GM19452 (cell line): ENCODE data around the gene CCNG1.
A peak's percentile ranks its signal among the peaks of the same experiment; 100 is the strongest.
"Not testable (repeated sequence)": the region's sequence is repeated elsewhere in the genome, so short reads cannot be mapped to it uniquely, and the experiment has no call there.

Experiments used
- ATAC-seq: cut with Tn5 transposase; IDR thresholded peaks from one replicate; pipeline ENCODE4 v1.9.1; 2021; ENCODE audit not compliant: unreplicated experiment

Gene CCNG1

DNA sequence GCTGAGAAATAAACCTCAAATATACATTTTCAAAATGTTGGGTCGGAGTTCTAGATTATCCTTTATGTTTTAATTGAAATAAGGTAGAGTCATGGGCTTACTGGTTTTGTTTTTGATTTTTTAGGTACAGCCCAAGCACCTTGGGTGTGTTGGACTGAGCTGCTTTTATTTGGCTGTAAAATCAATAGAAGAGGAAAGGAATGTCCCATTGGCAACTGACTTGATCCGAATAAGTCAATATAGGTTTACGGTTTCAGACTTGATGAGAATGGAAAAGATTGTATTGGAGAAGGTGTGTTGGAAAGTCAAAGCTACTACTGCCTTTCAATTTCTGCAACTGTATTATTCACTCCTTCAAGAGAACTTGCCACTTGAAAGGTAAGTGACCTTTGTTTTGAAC, 3.6 kb downstream of the CCNG1 start:
- ATAC-seq: no peak

DNA sequence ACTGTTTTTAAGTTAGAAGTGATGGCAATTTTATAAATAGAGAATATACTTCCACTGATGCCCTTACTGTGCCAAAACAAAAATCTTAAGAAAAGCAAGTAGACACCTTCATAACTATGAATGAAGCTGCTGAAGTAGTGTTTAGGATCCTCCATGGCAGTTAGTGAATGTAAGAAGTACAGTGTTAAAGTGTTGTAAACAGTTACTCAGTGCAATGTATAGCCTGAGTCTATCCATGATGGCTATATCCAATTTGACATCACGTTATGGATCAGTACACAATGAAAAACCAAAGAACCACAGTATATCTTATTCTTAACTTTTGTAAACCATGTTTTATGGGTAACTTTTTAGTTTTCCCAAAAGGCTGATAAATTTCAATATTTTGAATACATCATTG, 7.1 kb downstream of the CCNG1 start:
- ATAC-seq: no peak

DNA sequence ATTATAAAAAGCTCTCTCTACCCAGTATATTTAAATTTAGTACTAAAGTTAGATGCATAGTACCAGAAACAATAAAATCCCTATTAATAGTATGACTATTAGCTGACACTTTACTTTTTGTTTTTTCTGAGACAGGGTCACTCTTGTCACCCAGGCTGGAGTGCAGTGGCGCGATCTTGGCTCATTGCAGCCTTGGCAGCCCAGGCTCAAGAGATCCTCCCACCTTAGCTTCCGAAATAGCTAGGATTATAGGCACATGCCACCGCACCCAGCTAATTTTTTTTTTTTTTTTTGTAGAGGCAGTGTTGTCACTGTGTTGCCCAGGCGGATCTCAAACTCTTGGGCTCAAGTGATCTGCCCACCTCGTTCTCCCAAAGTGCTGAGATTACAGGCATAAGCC, 8.0 kb downstream of the CCNG1 start:
- ATAC-seq: no peak

DNA sequence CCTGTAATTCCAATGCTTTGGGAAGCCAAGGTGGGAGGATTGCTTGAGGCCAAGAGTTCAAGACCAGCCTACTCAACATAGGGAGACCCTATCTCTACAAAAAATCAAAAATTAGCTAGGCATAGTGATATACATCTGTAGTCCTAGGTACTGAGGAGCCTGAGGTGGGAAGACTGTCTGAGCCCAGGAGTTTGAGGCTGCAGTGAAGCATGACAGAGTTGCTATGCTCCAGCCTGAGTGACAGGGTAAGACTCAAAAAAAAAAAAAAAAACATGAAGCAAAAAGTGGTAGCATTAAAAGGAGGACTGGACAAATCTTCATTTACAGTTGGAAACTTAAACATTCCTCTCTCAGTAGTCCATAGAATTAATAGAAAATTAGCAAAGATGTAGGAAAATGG, 9.8 kb downstream of the CCNG1 start:
- ATAC-seq: no peak

DNA sequence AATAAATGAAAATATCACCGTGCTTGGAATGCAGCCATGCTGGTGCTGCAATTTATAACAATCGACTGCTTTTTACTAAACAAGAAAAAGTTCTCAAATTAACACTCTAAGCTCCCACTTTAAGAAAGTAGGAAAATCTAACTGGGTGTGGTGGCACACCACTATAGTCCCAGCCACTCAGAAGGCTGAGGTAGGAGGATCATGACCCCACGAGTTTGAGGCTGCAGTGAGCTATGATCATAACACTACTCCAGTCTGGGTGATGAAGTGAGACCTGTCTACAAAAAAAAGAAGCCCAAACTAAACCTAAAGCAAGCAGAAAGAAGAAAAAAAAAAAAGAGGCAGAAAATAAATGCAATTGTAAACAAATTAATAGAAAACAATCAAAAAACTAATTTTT, 10.5 kb downstream of the CCNG1 start:
- ATAC-seq: no peak

- no peak for ATAC-seq
These were observed 11.1 kb downstream of the CCNG1 start for GRCh38 chr5:163448491-163448890.

DNA sequence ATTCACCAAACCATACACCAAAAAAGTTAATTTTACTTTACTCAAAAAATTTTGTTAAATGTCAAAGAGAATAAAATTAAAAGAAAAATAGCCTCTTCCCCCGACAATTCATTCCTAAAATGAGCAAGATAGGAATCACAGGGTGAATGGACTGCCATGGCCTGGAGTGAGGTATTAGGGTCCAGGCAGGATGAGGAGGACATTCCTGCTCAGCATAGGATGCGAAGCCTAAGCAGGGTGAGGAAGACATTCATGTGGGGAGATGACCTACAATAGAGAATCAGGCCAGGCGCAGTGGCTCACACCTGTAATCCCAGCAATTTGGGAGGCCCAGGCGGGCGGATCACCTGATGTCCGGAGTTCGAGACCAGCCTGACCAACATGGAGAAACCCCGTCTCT, 14.1 kb downstream of the CCNG1 start:
- no peak for ATAC-seq

GRCh38 chr5:163453705-163454104, 16.3 kb downstream of the CCNG1 start:
- ATAC-seq: no peak

DNA sequence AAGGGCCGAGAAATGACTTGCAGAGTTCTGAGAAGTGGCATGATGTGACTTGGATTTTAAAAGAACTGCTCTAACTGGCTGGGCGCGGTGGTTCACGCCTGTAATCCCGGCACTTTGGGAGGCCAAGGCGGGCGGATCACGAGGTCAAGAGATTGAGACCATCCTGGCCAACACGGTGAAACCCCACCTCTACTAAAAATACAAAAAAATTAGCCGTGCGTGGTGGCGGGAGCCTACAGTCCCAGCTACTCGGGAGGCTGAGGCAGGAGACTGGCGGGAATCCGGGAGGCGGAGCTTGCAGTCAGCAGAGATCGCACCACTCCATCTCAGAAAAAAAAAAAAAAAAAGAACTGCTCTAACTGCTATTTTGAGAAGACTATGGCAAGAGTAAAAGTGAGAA, 18.0 kb downstream of the CCNG1 start:
- not testable (repeated sequence) for ATAC-seq

DNA sequence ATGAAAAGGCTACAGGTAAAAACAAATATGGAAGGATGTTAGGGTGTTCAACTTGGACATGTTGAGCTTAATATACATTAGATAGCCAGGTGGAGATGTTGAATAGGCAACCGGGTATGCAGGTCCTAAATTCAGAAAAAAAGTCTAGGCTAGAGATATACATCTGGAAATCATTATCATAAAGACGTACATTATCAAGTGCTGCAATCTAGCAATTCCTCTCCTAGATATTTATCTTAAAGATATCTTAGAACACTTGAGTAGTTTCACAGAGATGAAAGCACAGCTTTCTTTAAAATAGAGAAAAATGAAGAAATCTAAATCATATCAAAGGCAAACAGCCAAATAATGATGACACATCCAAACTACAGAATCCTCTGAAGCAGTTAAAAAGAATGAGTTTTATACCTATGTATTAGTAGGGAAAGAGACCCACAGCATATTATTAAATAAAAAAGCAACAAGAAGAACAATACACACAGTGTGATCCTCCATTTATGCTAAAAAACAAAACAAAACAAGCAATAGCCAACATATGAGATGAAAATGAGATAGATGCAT, 18.7 kb downstream of the CCNG1 start:
- no peak for ATAC-seq

DNA sequence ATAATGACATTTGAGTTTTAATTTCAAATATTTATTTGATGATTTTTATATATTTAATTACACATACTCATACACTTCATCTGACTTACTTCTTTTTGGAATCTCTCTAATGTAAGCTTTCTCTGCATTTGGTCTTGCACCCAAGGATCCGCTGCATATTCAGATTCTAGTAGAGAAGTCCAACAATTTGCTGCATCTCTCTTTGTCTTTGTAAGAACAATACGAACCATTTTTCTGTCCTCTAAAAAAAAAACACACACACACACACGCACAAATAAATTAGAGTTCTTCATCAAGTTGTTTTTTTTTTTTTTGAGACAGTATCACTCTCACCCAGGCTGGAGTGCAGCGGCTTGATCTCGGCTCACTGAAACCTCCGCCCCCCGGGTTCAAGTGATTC, 19.4 kb downstream of the CCNG1 start:
- no peak for ATAC-seq

- no peak for ATAC-seq
These were observed 21.5 kb downstream of the CCNG1 start for GRCh38 chr5:163458778-163459385.

DNA sequence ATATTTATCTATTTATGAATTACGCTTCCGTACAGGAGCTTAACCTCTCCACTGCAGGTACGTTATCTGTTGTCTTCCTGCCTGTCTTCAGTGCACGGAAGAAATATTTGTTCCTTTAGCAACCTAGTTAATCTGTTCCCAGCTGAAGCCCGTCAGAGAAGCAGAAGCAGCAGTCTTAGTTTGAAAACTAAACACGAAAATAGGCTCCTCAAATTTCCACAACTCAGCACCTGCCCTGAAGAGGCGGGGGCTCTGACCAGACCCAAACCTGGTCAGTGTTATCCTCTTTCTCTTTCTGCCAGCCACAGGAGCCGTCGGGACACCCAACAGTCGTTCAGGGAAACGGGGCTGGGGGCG, 22.0 kb downstream of the CCNG1 start:
- peak; percentile 1 for ATAC-seq

DNA sequence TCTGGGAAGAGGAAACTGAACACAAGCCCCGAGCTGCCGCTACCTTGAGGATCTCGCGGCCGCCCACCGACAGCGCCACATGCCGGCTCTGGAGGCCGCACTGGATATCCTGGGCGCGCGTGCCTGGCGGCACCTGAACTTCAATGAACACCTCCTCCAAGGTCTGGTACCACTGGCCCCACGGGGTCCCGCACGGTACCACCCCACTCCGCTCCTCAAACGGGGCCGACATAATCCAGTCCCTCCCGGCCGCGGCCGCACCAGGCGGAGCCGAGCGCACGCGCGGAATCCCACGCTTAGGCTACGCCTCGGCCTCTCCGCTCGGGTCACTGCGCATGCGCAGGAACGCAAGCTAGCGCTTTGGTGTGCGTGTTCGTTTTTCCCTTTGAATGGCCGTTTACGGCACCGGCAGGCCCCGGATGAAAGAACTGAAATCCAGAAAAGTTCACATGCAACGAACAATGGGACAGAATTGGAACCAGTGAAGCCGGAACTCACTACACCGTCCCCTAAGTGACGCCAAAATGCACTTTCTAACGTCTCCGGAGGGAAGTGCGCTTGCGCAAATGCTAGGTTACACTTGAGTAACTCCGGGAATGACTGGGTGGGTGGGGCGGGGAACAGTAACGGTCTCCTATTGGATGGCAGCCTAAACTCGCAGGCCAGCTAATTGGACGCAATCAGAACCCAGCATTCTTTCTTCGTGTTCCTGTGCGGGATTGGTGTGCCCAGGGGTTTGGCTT, 22.6 kb downstream of the CCNG1 start, which contains the start of gene NUDCD2:
Gene NUDCD2 (minus strand): TSS at position 284 of the 743 bp plus-strand sequence. CDS start 52 bp downstream, at position 232.
- ATAC-seq: peak; percentile 71

DNA sequence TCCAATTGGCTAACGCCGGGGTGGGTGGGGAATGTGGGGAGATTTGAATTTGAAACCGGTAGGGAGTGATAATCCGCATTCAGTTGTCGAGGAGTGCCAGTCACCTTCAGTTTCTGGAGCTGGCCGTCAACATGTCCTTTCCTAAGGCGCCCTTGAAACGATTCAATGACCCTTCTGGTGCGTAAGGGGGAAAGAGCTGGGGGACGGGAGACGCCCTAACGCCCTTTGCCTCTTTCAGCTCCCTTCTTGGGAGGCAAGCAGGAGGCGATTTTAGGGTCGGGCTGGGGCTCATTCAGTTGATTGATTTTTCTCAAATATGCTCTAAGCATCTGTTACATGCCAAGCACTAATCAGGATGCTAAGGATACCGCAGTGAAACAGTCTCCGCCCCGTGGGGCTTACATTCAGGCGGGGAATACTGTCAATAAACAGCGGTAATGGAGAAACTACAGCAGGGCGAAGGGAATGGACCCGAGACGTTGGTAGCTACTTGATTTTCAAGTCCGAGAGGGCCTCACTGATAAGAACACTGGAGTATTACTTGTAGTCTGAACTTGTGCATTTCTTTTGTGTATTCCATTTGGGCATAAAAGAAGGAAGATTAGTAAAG, 23.3 kb downstream of the CCNG1 start, which contains the start of gene HMMR:
Gene HMMR (plus strand): TSS at position 71 of the 610 bp plus-strand sequence. CDS start 61 bp downstream, at position 132.
- ATAC-seq: no peak

- ATAC-seq: no peak
These were observed 25.7 kb downstream of the CCNG1 start for GRCh38 chr5:163463063-163463435.

DNA sequence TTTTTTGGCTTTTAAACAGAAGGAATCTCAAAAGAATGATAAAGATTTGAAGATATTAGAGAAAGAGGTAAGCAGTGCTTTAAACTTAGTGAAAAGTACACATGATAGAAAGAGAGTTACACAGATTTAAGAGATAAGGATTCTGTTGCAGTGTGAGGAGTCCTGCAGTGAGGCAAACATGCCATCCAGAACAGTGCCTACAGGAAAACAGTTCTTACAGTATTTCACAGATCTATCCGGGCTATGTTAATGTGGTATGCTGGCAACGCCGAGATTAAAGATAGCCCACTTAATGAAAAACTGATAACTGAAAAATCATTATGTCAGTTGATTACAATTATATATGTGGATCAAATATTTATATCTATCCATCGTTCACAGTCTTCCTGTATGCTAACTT, 30.3 kb downstream of the CCNG1 start:
- no peak for ATAC-seq

GRCh38 chr5:163473635-163474243, 36.3 kb downstream of the CCNG1 start:
- no peak for ATAC-seq

GRCh38 chr5:163475411-163475810, 38.0 kb downstream of the CCNG1 start:
- ATAC-seq: no peak

- no peak for ATAC-seq
These were observed 41.0 kb downstream of the CCNG1 start for GRCh38 chr5:163478126-163478981.

DNA sequence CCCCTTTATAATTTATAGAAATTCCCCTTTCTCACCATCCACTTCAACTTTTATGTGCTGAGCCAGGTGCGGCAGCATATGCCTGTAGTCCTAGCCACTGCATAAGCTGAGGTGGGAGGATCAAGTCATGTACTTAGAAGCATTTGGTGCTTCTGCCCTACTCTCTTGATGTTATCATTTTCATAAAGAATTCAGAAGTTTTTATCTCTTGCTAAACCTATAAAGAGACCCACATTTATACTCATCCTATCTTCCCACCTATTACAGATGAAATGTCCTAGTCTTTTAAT, 41.5 kb downstream of the CCNG1 start:
- no peak for ATAC-seq
